ENCODE data around the gene SPTBN4.
"Not testable (repeated sequence)": the region's sequence is repeated elsewhere in the genome, so short reads cannot be mapped to it uniquely, and the experiment has no call there.

Gene SPTBN4

DNA sequence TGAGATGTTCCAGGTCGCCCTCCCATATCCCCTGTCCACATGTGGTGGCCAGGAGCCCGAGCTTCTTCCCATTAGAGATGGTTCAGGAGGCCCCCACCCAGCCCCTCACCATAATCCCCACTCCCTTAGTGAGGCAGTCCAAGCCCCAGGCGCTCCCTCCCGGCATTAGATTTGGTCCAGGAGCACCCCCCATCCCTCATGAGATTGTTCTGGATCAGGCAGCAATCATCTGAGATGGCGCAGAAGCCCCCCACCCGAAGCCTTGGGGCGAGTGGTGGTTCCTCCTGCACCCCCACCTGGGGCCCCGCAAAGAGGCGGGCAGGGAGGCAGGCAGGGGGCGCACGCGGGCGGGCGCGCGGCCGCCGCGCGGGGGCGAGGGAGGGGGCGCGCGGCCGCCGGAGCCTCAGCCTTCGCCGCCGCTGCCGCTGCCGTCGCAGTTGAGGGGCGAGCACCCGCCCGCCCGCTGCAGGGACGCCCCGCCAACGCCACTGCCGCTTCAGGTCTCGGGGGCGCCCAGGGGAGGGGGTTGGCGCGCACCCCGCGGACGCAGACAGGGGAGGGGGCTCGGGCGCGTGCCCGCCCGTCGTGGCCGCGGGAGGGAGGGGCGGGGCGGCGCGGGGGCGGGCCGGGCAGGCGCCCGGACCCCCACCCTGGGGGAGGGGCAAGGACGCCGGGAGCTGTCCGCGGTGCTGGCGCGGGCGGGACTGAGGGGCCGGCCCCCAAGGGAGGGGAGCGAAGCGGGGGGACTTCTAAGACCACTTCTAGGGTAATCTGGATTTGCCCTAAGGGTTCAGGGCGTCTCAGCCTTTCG, 63.5 kb downstream of the SPTBN4 start:
- no peak for DNase-seq (ENCODE audit: low read depth)

- DNase-seq (ENCODE audit: low read depth), result no peak
Observed at GRCh38 chr19:40533508-40533907, 66.7 kb downstream of the SPTBN4 start.

GRCh38 chr19:40534148-40534547, 67.3 kb downstream of the SPTBN4 start:
- no peak for DNase-seq (ENCODE audit: low read depth)

- DNase-seq (ENCODE audit: low read depth), result no peak
Observed at GRCh38 chr19:40539070-40539469, 72.3 kb downstream of the SPTBN4 start.

DNA sequence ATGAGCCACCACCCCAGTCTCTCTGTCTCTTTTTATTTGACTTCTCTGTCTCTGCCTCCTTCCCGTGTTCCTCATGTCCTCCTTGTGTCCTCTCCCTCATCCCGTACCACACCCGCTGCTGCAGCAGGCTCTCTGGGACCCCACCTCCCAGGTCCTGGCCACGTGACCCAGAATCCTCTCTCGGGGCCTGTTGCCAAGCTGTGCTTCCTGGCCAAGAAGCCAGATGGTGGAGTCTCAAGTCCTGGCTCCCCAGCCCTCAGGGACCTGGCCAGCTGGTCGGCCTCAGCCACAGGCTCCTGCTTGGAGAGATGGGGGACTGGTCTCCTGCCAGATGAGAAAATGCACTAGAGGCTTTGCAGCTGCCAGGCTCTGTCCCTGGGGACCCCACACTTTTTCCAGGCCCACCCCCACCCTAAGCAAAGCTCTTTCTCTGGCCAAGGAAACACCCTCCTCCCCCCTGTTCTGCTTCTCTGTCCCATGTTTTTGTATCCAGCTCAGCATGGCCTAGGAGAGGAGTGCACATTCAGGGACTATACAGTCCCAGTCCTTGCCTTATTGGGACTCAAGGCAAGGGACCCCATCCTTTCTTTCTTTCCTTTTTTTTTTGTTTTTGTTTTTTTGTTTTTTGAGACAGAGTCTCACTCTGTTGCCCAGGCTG, 75.5 kb downstream of the SPTBN4 start:
- DNase-seq (ENCODE audit: low read depth), result no peak

GRCh38 chr19:40543029-40543597, 76.3 kb downstream of the SPTBN4 start:
- DNase-seq (ENCODE audit: low read depth), result no peak

DNA sequence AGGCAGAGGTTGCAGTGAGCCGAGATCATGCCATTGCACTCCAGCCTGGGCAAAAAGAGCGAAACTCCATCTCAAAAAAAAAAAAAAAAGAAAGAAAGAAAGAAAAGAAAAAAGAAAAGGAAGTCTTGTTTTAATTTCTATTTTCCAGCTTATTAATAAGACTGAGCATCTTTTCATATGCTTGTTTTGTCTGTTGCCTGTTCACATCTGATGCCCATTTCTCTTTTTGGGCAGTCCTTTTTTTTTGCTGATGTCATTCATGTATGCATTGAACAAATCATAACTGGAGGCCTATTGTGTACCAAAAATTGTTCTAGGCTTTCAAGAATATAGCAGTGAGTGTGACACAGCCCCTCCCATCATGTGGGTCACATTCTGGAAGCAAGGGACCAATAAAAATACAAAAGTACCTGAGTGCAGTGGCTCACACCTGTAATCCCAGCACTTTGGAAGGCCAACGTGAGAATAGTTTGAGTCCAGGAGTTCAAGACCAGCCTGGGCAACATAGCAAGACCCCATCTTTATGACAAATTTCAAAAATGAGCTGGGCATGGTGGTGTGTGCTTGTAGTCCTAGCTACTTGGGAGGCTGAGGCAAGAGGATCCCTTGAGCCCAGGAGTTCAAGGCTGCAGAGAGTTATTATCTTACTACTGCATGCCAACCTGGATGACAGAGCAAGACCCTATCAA, 79.5 kb downstream of the SPTBN4 start:
- DNase-seq (ENCODE audit: low read depth), result not testable (repeated sequence)

DNA sequence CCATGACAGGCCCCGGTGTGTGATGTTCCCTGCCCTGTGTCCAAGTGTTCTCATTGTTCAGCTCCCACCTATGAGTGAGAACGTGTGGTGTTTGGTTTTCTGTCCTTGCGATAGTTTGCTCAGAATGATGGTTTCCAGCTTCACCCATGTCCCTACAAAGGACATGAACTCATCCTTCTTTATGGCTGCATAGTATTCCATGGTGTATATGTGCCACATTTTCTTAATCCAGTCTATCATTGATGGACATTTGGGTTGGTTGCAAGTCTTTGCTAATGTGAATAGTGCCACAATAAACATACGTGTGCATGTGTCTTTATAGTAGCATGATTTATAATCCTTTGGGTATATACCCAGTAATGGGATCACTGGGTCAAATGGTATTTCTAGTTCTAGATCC, 80.4 kb downstream of the SPTBN4 start:
- not testable (repeated sequence) for DNase-seq (ENCODE audit: low read depth)

GRCh38 chr19:40547836-40548235, 81.0 kb downstream of the SPTBN4 start:
- no peak for DNase-seq (ENCODE audit: low read depth)

DNA sequence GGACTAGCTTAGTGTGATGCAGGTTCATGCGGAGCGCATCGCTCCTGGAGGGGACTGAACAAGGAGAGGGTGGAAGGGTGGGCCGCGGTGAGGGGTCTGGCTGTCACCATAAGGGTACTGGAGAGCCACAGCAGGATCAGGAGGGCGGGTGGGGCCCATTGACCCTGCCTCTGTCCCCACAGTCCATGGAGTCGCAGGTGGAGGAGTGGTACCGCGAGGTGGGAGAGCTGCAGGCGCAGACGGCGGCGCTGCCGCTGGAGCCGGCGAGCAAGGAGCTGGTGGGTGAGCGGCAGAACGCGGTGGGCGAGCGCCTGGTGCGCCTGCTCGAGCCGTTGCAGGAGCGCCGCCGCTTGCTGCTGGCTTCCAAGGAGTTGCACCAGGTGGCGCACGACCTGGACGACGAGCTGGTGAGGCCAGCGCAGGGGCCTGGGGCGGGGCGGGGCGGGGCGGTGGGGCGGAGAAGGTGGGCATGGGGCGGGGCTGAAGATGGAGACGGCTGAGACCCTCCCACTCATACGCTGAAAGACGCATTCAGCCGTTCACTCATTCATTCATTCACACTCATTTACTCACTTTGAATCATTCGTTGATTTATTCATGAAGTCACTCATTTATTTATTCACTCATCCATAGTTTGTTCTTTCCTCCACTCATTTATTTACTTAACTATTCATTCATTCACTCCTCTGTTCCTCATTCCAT, 82.4 kb downstream of the SPTBN4 start:
- no peak for DNase-seq (ENCODE audit: low read depth)

- no peak for DNase-seq (ENCODE audit: low read depth)
Observed at GRCh38 chr19:40550951-40551350, 84.2 kb downstream of the SPTBN4 start.

DNA sequence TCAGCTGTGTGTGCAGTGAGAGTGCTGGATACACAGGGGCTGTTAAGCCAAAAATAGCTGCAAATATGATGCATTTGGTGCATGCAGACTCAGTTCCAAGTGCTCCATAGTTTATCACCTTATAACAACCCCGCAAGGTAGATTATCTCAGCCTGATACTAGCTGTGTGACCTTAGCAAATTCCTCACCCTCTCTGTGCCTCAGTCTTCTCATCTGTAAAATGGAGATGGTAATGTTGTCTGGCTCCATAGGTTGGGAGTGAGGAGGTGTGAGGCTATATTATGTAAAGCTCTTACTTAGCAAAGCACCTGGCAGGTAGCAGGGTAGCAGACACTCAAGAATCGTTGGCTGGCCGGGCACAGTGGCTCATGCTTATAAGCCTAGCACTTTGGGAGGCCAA, 86.0 kb downstream of the SPTBN4 start:
- DNase-seq (ENCODE audit: low read depth), result no peak

GRCh38 chr19:40553885-40554857, 87.4 kb downstream of the SPTBN4 start:
- no peak for DNase-seq (ENCODE audit: low read depth)

GRCh38 chr19:40555978-40556689, 89.3 kb downstream of the SPTBN4 start:
- DNase-seq (ENCODE audit: low read depth), result no peak

GRCh38 chr19:40556953-40557530, 90.2 kb downstream of the SPTBN4 start:
- DNase-seq (ENCODE audit: low read depth), result no peak

GRCh38 chr19:40559394-40559793, 92.6 kb downstream of the SPTBN4 start:
- DNase-seq (ENCODE audit: low read depth), result no peak

GRCh38 chr19:40560092-40560507, 93.3 kb downstream of the SPTBN4 start:
- no peak for DNase-seq (ENCODE audit: low read depth)

DNA sequence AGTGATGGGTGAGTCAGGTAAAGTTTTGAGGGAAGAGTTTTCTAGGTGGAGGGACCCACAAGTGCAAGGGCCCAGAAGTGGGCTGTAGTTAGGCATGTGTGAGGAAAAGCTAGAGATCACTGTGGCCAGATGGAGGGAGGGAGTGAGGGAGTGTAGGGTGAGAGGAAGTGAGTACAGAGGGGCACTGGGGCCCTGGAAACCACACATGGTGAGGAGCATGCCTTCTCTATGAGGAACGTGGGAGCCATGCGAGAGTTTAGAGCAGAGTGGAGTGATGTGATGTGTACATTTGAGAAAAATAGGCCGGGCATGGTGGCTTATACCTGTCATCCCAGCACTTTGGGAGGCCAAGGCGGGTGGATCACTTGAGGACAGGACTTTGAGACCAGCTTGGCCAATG, 95.1 kb downstream of the SPTBN4 start:
- no peak for DNase-seq (ENCODE audit: low read depth)

- DNase-seq (ENCODE audit: low read depth), result not testable (repeated sequence)
Observed at GRCh38 chr19:40564535-40564934, 97.7 kb downstream of the SPTBN4 start.

- DNase-seq (ENCODE audit: low read depth), result no peak
Observed at GRCh38 chr19:40565355-40565754, 98.6 kb downstream of the SPTBN4 start.
